Uterus (tissue), 2 donors: Measurements from ENCODE around the gene EIF6.

Experiments used
- CTCF ChIP-seq, 4 experiments: fragments of 200-600 bp in 2 of 4; fragments of 450-650 bp in 2 of 4; sonication (generic) in 2 of 4; IDR thresholded peaks; one replicate each; pipeline ENCODE4 v1.5.1; 2016 to 2019; ENCODE audit warnings: antibody characterized with exemption in 4 of 4, mild to moderate bottlenecking in 2 of 4, moderate library complexity in 1 of 4
- POLR2A ChIP-seq, 2 donors: fragments of 450-650 bp; IDR thresholded peaks; one replicate each; pipeline ENCODE4 v1.6.1; 2016; ENCODE audit warnings: antibody characterized with exemption in 2 of 2, mild to moderate bottlenecking in 1 of 2, moderate library complexity in 1 of 2

- TF ChIP-seq CTCF (IDR thresholded peaks at IDR 0.05) (no peak), POLR2A (IDR thresholded peaks at IDR 0.05) (no peak)
These were observed 18.8 kb upstream of the EIF6 start for GRCh38 chr20:35303382-35303734.
